ENCODE data around the gene MYOM1.
A peak's percentile ranks its signal among the peaks of the same experiment; 100 is the strongest.

Gene MYOM1

DNA sequence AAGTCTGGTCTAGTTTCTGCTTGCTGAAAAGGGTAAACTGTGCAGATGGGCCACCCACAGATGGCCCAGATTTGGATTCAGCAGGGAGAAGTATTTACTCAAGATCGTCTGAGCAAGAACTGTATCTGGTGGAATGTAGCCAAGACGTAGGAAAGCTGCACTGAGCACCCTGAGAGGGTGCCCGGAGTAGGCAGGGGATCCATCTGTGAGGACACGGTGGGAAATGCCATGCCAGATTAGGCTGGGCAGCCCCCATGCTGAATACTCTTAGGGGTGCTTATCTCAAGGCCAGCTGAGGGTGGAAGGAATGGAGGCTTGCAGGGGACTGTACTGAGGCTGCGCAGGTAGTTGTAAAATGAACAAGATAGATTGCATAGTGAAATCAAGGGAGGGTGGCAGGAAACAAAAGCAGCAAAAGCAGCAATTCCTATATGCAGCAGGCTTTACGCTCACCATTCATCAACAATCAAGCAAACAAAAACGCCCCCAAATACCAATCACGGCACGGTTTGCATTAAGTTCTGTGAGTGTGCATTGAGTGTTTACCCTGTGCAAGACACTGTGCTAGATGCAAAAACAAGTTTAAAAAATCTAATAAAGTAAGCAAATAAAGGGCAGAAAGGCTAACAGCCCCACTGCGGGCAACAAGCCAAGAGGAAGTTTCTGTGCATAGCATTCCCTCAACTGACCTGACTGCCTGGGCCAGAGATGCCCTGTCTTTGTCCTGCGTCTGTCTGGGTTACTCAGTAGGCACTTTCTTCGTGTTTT lies 174.7 kb downstream of the MYOM1 start:
- H3K27ac ChIP-seq: peak overlapping the region; percentile 20; the same call in 1 of the 2 replicates
- no peak for TF ChIP-seq ZFX (IDR thresholded peaks at IDR 0.05; ENCODE audit: borderline replicate concordance)
- TF ChIP-seq, protein P1, sequence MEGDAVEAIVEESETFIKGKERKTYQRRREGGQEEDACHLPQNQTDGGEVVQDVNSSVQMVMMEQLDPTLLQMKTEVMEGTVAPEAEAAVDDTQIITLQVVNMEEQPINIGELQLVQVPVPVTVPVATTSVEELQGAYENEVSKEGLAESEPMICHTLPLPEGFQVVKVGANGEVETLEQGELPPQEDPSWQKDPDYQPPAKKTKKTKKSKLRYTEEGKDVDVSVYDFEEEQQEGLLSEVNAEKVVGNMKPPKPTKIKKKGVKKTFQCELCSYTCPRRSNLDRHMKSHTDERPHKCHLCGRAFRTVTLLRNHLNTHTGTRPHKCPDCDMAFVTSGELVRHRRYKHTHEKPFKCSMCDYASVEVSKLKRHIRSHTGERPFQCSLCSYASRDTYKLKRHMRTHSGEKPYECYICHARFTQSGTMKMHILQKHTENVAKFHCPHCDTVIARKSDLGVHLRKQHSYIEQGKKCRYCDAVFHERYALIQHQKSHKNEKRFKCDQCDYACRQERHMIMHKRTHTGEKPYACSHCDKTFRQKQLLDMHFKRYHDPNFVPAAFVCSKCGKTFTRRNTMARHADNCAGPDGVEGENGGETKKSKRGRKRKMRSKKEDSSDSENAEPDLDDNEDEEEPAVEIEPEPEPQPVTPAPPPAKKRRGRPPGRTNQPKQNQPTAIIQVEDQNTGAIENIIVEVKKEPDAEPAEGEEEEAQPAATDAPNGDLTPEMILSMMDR (IDR thresholded peaks at IDR 0.05): no peak

DNA sequence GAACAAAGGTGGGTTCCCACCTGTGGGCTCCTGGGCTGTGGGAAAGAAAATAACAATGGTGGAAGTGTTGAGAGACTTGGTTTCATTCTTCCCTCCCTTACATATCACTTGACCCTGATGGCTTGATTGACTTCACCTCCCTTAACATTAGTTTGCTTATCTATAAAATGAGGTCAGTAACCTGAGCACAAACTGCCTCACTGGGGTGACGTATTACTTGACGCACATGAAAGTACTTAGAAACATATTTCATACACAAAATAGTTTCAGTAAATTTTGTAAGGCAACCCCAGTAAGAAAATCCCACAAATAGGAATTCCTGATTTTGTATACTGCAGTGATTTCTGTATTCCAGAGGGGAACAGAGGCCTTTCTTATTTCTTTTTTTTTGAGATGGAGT lies 177.4 kb downstream of the MYOM1 start:
- H3K27ac ChIP-seq: no peak overlapping the region
- TF ChIP-seq, protein P1 (IDR thresholded peaks at IDR 0.05): no peak
- no peak for TF ChIP-seq ZFX (IDR thresholded peaks at IDR 0.05; ENCODE audit: borderline replicate concordance)

DNA sequence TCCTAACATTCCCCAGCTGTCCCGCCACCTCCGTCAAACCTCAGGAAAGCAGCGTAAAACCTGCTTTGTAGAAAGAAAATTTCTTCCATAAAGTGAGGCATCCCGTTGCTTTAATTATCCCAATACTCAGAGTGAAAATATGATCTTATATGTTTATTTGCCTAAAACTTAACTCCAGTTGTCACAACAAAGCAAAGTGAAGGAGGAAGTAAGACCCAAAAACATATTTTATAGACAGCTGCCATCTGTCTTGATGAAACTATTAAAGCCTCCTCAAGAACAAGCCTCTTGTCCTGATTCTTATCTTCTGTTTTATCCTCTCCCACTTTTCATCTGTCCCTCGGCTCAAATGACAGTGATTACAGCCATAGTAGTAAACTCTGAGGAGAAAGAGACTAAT lies 177.9 kb downstream of the MYOM1 start:
- TF ChIP-seq, protein P1 (IDR thresholded peaks at IDR 0.05): no peak
- no peak for TF ChIP-seq ZFX (IDR thresholded peaks at IDR 0.05; ENCODE audit: borderline replicate concordance)
- no peak overlapping the region for H3K27ac ChIP-seq

DNA sequence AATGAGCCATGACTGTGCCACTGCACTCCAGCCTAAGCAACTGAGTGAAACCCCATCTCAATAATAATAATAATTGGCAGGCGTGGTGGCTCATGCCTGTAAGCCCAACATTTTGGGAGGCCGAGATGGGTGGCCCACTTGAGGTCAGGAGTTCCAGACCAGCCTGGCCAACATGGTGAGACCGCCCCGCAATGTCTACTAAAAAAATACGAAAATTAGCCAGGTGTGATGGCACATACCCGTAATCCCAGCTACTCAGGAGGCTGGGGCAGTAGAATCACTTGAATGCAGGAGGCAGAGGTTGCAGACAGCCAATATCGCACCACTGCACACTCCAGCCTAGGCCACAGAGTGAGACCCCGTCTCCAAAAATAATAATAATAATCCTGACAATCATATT lies 178.9 kb downstream of the MYOM1 start:
- TF ChIP-seq, protein P1 (IDR thresholded peaks at IDR 0.05): no peak
- no peak overlapping the region for H3K27ac ChIP-seq

DNA sequence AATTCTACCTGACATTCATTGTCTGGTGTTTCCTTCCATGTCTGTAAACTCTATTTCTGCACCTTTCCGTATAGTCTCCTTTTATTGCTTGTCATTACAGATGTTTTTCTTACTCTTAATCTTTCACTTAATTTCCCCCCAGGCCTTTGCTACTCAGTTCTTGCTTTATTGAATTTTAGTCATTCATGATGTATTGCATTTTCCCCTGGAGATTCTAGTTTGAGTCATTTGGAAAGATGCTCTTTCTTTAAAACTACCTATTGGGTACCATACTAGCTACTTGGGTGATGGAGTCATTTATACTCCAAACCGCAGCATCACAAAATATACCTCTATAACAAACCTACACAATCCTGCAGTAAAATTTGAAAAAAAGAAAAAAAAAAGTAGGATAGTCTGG lies 179.6 kb downstream of the MYOM1 start:
- TF ChIP-seq, protein P1 (IDR thresholded peaks at IDR 0.05): no peak
- no peak for TF ChIP-seq ZFX (IDR thresholded peaks at IDR 0.05; ENCODE audit: borderline replicate concordance)
- no peak overlapping the region for H3K27ac ChIP-seq

DNA sequence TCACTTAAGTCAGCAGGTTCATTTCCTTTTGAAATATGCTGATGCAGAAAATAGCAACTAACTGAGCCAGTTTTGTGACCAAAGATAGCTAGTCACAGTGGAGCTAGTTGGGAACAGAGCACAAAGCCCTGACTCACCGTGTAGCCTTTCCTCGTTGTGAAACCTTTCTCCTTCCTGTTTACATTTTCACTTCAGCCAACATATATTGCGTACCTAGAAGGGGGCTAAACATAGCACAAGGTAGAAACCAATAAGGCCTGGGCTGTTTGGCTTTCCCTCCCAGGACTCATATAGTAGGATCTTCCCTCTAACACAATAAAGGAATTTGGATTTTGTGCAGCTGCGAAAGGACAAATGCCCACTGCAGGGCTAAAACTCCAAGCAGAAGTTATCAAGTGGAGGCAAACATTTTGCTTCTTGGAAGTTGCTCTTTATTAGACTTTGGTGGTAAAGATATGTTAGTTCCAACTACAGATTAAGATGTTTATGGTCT lies 182.3 kb downstream of the MYOM1 start:
- no peak overlapping the region for H3K27ac ChIP-seq
- TF ChIP-seq, protein P1 (IDR thresholded peaks at IDR 0.05): no peak
- TF ChIP-seq ZFX (IDR thresholded peaks at IDR 0.05; ENCODE audit: borderline replicate concordance): no peak

DNA sequence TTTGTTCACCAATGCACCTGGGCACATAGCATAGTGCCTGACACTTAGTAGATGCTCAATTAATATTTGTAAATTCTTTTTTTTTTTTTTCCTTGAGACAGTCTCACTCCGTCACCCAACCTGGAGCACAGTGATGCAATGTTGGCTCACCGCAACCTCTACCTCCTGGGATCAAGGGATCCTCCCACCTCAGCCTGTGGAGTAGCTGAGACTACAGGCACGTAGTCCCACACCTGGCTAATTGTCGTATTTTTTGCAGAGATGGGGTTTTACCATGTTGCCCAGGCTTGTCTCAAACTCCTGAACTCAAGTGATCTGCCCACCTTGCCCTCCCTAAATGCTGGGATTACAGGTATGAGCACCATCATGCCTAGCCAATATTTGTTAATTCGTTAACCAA lies 183.7 kb downstream of the MYOM1 start:
- H3K27ac ChIP-seq: no peak overlapping the region
- no peak for TF ChIP-seq ZFX (IDR thresholded peaks at IDR 0.05; ENCODE audit: borderline replicate concordance)
- TF ChIP-seq, protein P1 (IDR thresholded peaks at IDR 0.05): no peak
